ENCODE results near the gene KRT17.
"Not testable (repeated sequence)": the region's sequence is repeated elsewhere in the genome, so short reads cannot be mapped to it uniquely, and the experiment has no call there.

The KRT17 gene

GRCh38 chr17:41588126-41588810 lies 36.1 kb downstream of the KRT17 start:
- H3K36me3 ChIP-seq, result no peaks in the 10 kb centered on the region
- H3K9me3 ChIP-seq, result no peaks in the 10 kb centered on the region
- no peak overlapping the region for H3K4me3 ChIP-seq (ENCODE audit: low read depth in 1 of 2, low read length in 1 of 2)
- H3K27me3 ChIP-seq, result no peaks in the 10 kb centered on the region
- H3K4me1 ChIP-seq (ENCODE audit: control insufficient read depth in 1 of 2, insufficient read depth in 1 of 2, low read depth in 1 of 2, low read length in 1 of 2), result no peaks in the 10 kb centered on the region
- no peak for TF ChIP-seq CTCF (IDR thresholded peaks at IDR 0.05)
- no peak overlapping the region for H3K27ac ChIP-seq

- no peak within 1 kb of the TSS for H3K27ac ChIP-seq
- no peaks in the 10 kb centered on the region for H3K9me3 ChIP-seq
- H3K27me3 ChIP-seq, result no peaks in the 10 kb centered on the region
- no peaks in the 10 kb centered on the region for H3K36me3 ChIP-seq
- H3K4me3 ChIP-seq (ENCODE audit: low read depth in 1 of 2, low read length in 1 of 2), result no peak within 1 kb of the TSS
- no peak for TF ChIP-seq CTCF (IDR thresholded peaks at IDR 0.05)
- H3K4me1 ChIP-seq (ENCODE audit: control insufficient read depth in 1 of 2, insufficient read depth in 1 of 2, low read depth in 1 of 2, low read length in 1 of 2), result no peaks in the 10 kb centered on the region
Observed at GRCh38 chr17:41586863-41587495, 37.4 kb downstream of the KRT17 start, which contains the start of gene KRT14. KRT14 (minus strand) TSS chr17:41586895; CDS start chr17:41586834, 61 bp downstream.

GRCh38 chr17:41585301-41586056 lies 38.9 kb downstream of the KRT17 start:
- H3K4me1 ChIP-seq (ENCODE audit: control insufficient read depth in 1 of 2, insufficient read depth in 1 of 2, low read depth in 1 of 2, low read length in 1 of 2), result no peaks in the 10 kb centered on the region
- TF ChIP-seq CTCF (IDR thresholded peaks at IDR 0.05), result no peak
- no peak overlapping the region for H3K4me3 ChIP-seq (ENCODE audit: low read depth in 1 of 2, low read length in 1 of 2)
- no peaks in the 10 kb centered on the region for H3K36me3 ChIP-seq
- H3K9me3 ChIP-seq, result no peaks in the 10 kb centered on the region
- no peak overlapping the region for H3K27ac ChIP-seq
- no peaks in the 10 kb centered on the region for H3K27me3 ChIP-seq

GRCh38 chr17:41584331-41584927 lies 39.9 kb downstream of the KRT17 start:
- H3K4me1 ChIP-seq (ENCODE audit: control insufficient read depth in 1 of 2, insufficient read depth in 1 of 2, low read depth in 1 of 2, low read length in 1 of 2); H3K9me3 ChIP-seq; H3K27me3 ChIP-seq; H3K4me3 ChIP-seq (ENCODE audit: low read depth in 1 of 2, low read length in 1 of 2); H3K27ac ChIP-seq; H3K36me3 ChIP-seq: not testable (repeated sequence)

- Histone ChIP-seq H3K36me3 (no peaks in the 10 kb centered on the region), H3K9me3 (no peaks in the 10 kb centered on the region), H3K4me3 (ENCODE audit: low read depth in 1 of 2, low read length in 1 of 2) (no peak overlapping the region), H3K27me3 (no peaks in the 10 kb centered on the region), H3K27ac (no peak overlapping the region), H3K4me1 (ENCODE audit: control insufficient read depth in 1 of 2, insufficient read depth in 1 of 2, low read depth in 1 of 2, low read length in 1 of 2) (peaks cover 3 to 4% of the 10 kb centered on the region in 2 experiments)
- no peak for TF ChIP-seq CTCF (IDR thresholded peaks at IDR 0.05)
Observed at GRCh38 chr17:41583137-41584127, 40.9 kb downstream of the KRT17 start.

- H3K9me3 ChIP-seq; H3K27me3 ChIP-seq; H3K36me3 ChIP-seq; H3K27ac ChIP-seq; H3K4me3 ChIP-seq (ENCODE audit: low read depth in 1 of 2, low read length in 1 of 2); H3K4me1 ChIP-seq (ENCODE audit: control insufficient read depth in 1 of 2, insufficient read depth in 1 of 2, low read depth in 1 of 2, low read length in 1 of 2): not testable (repeated sequence)
Observed at GRCh38 chr17:41582061-41582968, 42.1 kb downstream of the KRT17 start.
